ENCODE data around the gene DACH2. TPM values are rescaled to one million over a fixed set of nuclear protein-coding genes. Genes with fewer than 3 reads are reported as not detected.

DACH2 gene
- total and polyA plus RNA-seq, 10 donors, result not detected

- Histone ChIP-seq H3K4me3 (no peak overlapping the region), H3K27ac (no peak overlapping the region), H3K4me1 (no peaks in the 10 kb centered on the region), H3K36me3 (no peaks in the 10 kb centered on the region), H3K9me3 (peaks cover 0 to under 1% (median 0%) of the 10 kb centered on the region in 8 donors), H3K27me3 (replicated peaks in 1 of 7) (no peaks in the 10 kb centered on the region)
- no peak for DNase-seq
- TF ChIP-seq POLR2AphosphoS5 (IDR thresholded peaks at IDR 0.05), result no peak
- TF ChIP-seq POLR2A (IDR thresholded peaks at IDR 0.05), result no peak
- TF ChIP-seq CTCF (IDR thresholded peaks at IDR 0.05 in 8 of 11, conservative IDR thresholded peaks at IDR 0.05 in 3 of 11), result no peak
- intact Hi-C loops (cut with DNase I; ENCODE audit: low total_unique reads), result no loop called here
Measured at GRCh38 chrX:86830685-86831084, 682.4 kb downstream of the DACH2 start.

- Histone ChIP-seq H3K4me1 (no peaks in the 10 kb centered on the region), H3K27ac (no peak overlapping the region), H3K9me3 (peaks cover 0 to 9% (median 0%) of the 10 kb centered on the region in 8 donors), H3K4me3 (no peak overlapping the region), H3K36me3 (no peaks in the 10 kb centered on the region), H3K27me3 (replicated peaks in 1 of 7) (no peaks in the 10 kb centered on the region)
- TF ChIP-seq POLR2A (IDR thresholded peaks at IDR 0.05) (no peak), POLR2AphosphoS5 (IDR thresholded peaks at IDR 0.05) (no peak), CTCF (IDR thresholded peaks at IDR 0.05 in 8 of 11, conservative IDR thresholded peaks at IDR 0.05 in 3 of 11) (no peak)
- no peak for DNase-seq
- 39 to 47% (median 47%) methylated on average over 3 of the region's 3 CpGs for WGBS, 5 donors
- intact Hi-C loops (cut with DNase I; ENCODE audit: low total_unique reads), result no loop called here
Measured at GRCh38 chrX:86845101-86845500, 696.9 kb downstream of the DACH2 start.

Small RNAs within 50 kb of the gene (small RNA-seq; reads per million reads assigned to genes)
- gene FCF1P9 (0 reads per million in 4 donors), gene RF00026 (0 reads per million in 4 donors)

Other genes with a start within 250 kb of the DACH2 start
- 10 to 100 TPM; 17.9 to 35.3 (median 26.1) TPM for gene CHM, start 100.9 kb upstream of the DACH2 start, total RNA-seq
- gene CHM, start 100.9 kb upstream of the DACH2 start, polyA plus RNA-seq, result 1 to 10 TPM; 9.3 to 9.9 (median 9.8) TPM

Measured in spleen (tissue), 11 donors.